Osteoblast (primary cell): ENCODE data around the gene RFTN1. TPM values are rescaled to one million over a fixed set of nuclear protein-coding genes. Genes with fewer than 3 reads are reported as not detected.

Source experiments
- DNase-seq: peaks from one replicate; pipeline ENCODE4 v3.0.0; 2011; ENCODE audit warnings: low spot score, mixed read lengths; ENCODE audit not compliant: insufficient read length; ENCODE audit errors: missing footprints
- H2AFZ ChIP-seq: 2 replicates; pipeline ENCODE4 v1.6.0; 2011; ENCODE audit warnings: mild to moderate bottlenecking, low read length
- H3K27ac ChIP-seq: 2 replicates; pipeline ENCODE4 v1.5.1; 2011; ENCODE audit warnings: mild to moderate bottlenecking, low read depth, low read length, moderate library complexity
- H3K27me3 ChIP-seq: 2 replicates; pipeline ENCODE4 v1.6.0; 2012; ENCODE audit warnings: mild to moderate bottlenecking, control low read depth, inconsistent platforms, low read length, moderate library complexity; ENCODE audit not compliant: insufficient read depth
- H3K36me3 ChIP-seq: 2 replicates; pipeline ENCODE4 v1.5.1; 2011; ENCODE audit warnings: mild to moderate bottlenecking, low read length, control low read depth, moderate library complexity; ENCODE audit not compliant: insufficient read depth
- H3K4me1 ChIP-seq: 2 replicates; pipeline ENCODE4 v1.5.1; 2011; ENCODE audit warnings: mild to moderate bottlenecking, low read length, control low read depth, moderate library complexity; ENCODE audit not compliant: insufficient read depth
- H3K4me2 ChIP-seq: 2 replicates; pipeline ENCODE4 v1.6.0; 2011; ENCODE audit warnings: mild to moderate bottlenecking, low read length; ENCODE audit not compliant: insufficient read depth
- H3K4me3 ChIP-seq: fragments of 200-600 bp; sonication (generic); 3 replicates; pipeline ENCODE4 v1.5.1; 2012; ENCODE audit warnings: mild to moderate bottlenecking, low read length, inconsistent platforms; ENCODE audit not compliant: insufficient read depth
- H3K79me2 ChIP-seq: 2 replicates; pipeline ENCODE4 v1.6.0; 2012; ENCODE audit warnings: mild to moderate bottlenecking, low read length, control low read depth, inconsistent platforms; ENCODE audit not compliant: insufficient read depth
- H3K9me3 ChIP-seq: 2 replicates; pipeline ENCODE4 v1.5.1; 2011; ENCODE audit warnings: low read depth, low read length, control low read depth
- H4K20me1 ChIP-seq: 2 replicates; pipeline ENCODE4 v1.6.0; 2012; ENCODE audit warnings: mild to moderate bottlenecking, low read length, control low read depth; ENCODE audit not compliant: insufficient read depth
- CTCF ChIP-seq: IDR thresholded peaks from 2 replicates; pipeline ENCODE4 v1.5.1; 2011; ENCODE audit warnings: mild to moderate bottlenecking, low read depth, low read length, moderate library complexity; ENCODE audit errors: extremely low read depth
- total RNA-seq: library from RNA; depleted of rRNA; stranded (reverse); fragments of >200 nt; gene quantifications from 2 replicates; pipeline ENCODE4 v1.2.3, GENCODE V29; 2012

RFTN1 gene
- total RNA-seq, 1 donor = 99.2 TPM

- Histone ChIP-seq H3K36me3 (no peaks in the 10 kb centered on the region), H3K4me2 (no peak overlapping the region), H3K79me2 (peaks cover 16% of the 10 kb centered on the region), H3K9me3 (no peaks in the 10 kb centered on the region), H3K27me3 (no peaks in the 10 kb centered on the region), H3K4me3 (no peak overlapping the region), H2AFZ (no peak overlapping the region), H3K4me1 (peaks cover 20% of the 10 kb centered on the region), H4K20me1 (peaks cover 17% of the 10 kb centered on the region), H3K27ac (no peak overlapping the region)
- no peak for TF ChIP-seq CTCF
- DNase-seq = no peak
These were observed 118.3 kb downstream of the RFTN1 start for GRCh38 chr3:16395212-16395611.

DNA sequence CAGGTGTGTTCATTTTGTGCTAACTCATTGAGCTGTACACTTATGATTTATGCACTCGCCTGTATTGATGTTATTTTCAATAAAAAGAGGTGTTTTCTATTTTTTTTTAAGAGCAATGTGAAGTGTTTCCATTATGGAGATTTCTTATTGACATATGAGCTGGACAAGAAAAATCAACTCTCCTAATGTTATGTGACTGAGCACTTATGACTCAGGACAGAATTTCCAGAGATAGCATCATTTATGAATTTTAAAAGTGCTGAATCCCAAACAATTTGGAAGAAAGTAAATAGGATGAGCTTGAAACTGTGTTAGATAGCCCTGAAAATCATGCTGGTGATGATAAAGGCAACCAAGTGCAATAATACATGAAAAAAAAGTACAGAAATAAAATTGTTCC, 118.9 kb downstream of the RFTN1 start:
- H3K4me2 ChIP-seq = no peak overlapping the region
- H3K4me3 ChIP-seq = no peak overlapping the region
- no peaks in the 10 kb centered on the region for H3K36me3 ChIP-seq
- H3K27ac ChIP-seq = no peak overlapping the region
- H3K27me3 ChIP-seq = no peaks in the 10 kb centered on the region
- peaks cover 16% of the 10 kb centered on the region for H3K4me1 ChIP-seq
- no peak for TF ChIP-seq CTCF
- no peak overlapping the region for H2AFZ ChIP-seq
- no peak for DNase-seq
- peaks cover 19% of the 10 kb centered on the region for H4K20me1 ChIP-seq
- no peaks in the 10 kb centered on the region for H3K9me3 ChIP-seq
- peaks cover 18% of the 10 kb centered on the region for H3K79me2 ChIP-seq

- Histone ChIP-seq H3K36me3 (no peaks in the 10 kb centered on the region), H3K27ac (no peak overlapping the region), H4K20me1 (peaks cover 15% of the 10 kb centered on the region), H3K4me2 (no peak overlapping the region), H3K27me3 (no peaks in the 10 kb centered on the region), H3K9me3 (no peaks in the 10 kb centered on the region), H2AFZ (no peak overlapping the region), H3K4me3 (no peak overlapping the region), H3K79me2 (peaks cover 21% of the 10 kb centered on the region), H3K4me1 (peaks cover 9% of the 10 kb centered on the region)
- DNase-seq = no peak
- no peak for TF ChIP-seq CTCF
These were observed 120.8 kb downstream of the RFTN1 start for GRCh38 chr3:16392717-16393116.

DNA sequence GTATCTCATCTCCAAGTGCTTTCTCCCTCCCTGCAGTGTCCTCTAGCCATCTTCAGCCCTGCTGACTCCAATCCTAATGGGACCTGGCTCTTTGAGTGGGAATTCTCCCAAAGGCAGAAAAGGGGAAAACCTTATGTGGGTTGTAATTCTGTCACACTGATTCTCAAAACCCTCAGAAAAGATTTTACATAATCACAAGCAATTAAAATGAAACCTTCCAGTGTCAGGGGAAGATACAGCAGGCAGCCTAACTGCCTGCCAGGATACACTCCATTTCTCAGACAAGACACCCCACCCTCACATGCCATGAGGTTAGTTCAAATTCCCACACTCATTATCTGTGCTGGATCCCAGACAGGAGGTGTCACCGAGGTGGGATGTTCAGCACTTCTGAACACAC, 121.4 kb downstream of the RFTN1 start:
- Histone ChIP-seq H3K36me3 (no peaks in the 10 kb centered on the region), H3K27ac (no peak overlapping the region), H3K79me2 (peaks cover 21% of the 10 kb centered on the region), H4K20me1 (peaks cover 15% of the 10 kb centered on the region), H3K4me2 (no peak overlapping the region), H2AFZ (no peak overlapping the region), H3K4me3 (no peak overlapping the region), H3K4me1 (peaks cover 9% of the 10 kb centered on the region), H3K27me3 (no peaks in the 10 kb centered on the region), H3K9me3 (no peaks in the 10 kb centered on the region)
- no peak for TF ChIP-seq CTCF
- no peak for DNase-seq
